Middle frontal gyrus (tissue), 1 donor: Measurements from ENCODE around the gene PDE8A.

ENCODE experiments used
- DNase-seq: peaks from one replicate; pipeline ENCODE4 v3.0.0-alpha.2; 2015; ENCODE audit warnings: low spot score; ENCODE audit errors: extremely low spot score

PDE8A gene

GRCh38 chr15:85124173-85124572 is 142.5 kb downstream of the PDE8A start:
- DNase-seq: no peak

GRCh38 chr15:85125056-85125661 is 143.5 kb downstream of the PDE8A start:
- no peak for DNase-seq

GRCh38 chr15:85128621-85129020 is 147.0 kb downstream of the PDE8A start:
- DNase-seq: no peak

- no peak for DNase-seq
These were observed 148.2 kb downstream of the PDE8A start for GRCh38 chr15:85129881-85130280.

- no peak for DNase-seq
These were observed 150.3 kb downstream of the PDE8A start for GRCh38 chr15:85131915-85132314.

- no peak for DNase-seq
These were observed 152.1 kb downstream of the PDE8A start for GRCh38 chr15:85133709-85134108.

- DNase-seq: no peak
These were observed 156.0 kb downstream of the PDE8A start for GRCh38 chr15:85137489-85138168.

- DNase-seq: no peak
These were observed 157.7 kb downstream of the PDE8A start for GRCh38 chr15:85139391-85139790.

GRCh38 chr15:85141726-85142125 is 160.1 kb downstream of the PDE8A start:
- no peak for DNase-seq

GRCh38 chr15:85142312-85142711 is 160.7 kb downstream of the PDE8A start:
- DNase-seq: no peak

- no peak for DNase-seq
These were observed 167.9 kb downstream of the PDE8A start for GRCh38 chr15:85149465-85150129.

- DNase-seq: no peak
These were observed 168.4 kb downstream of the PDE8A start for GRCh38 chr15:85150130-85150480.

GRCh38 chr15:85151145-85151544 is 169.5 kb downstream of the PDE8A start:
- DNase-seq: no peak

GRCh38 chr15:85151861-85152260 is 170.2 kb downstream of the PDE8A start:
- no peak for DNase-seq

- DNase-seq: no peak
These were observed 172.4 kb downstream of the PDE8A start for GRCh38 chr15:85154061-85154460.

- no peak for DNase-seq
These were observed 173.7 kb downstream of the PDE8A start for GRCh38 chr15:85155360-85155759.

GRCh38 chr15:85155857-85156256 is 174.2 kb downstream of the PDE8A start:
- no peak for DNase-seq

- no peak for DNase-seq
These were observed 175.7 kb downstream of the PDE8A start for GRCh38 chr15:85157344-85157743.

- no peak for DNase-seq
These were observed 180.6 kb downstream of the PDE8A start for GRCh38 chr15:85162237-85162636.

- no peak for DNase-seq
These were observed 183.3 kb downstream of the PDE8A start for GRCh38 chr15:85164841-85165466.

GRCh38 chr15:85167568-85167967 is 185.9 kb downstream of the PDE8A start:
- DNase-seq: no peak

- no peak for DNase-seq
These were observed 187.1 kb downstream of the PDE8A start for GRCh38 chr15:85168642-85169173.
